ENCODE data around the gene OAF. TPM values are rescaled to one million over a fixed set of nuclear protein-coding genes. Genes with fewer than 3 reads are reported as not detected.
A peak's percentile ranks its signal among the peaks of the same experiment; 100 is the strongest.

The OAF gene
- total RNA-seq = 1 to 10 TPM; 5.3 TPM

GRCh38 chr11:120210626-120211521 is at the start of gene OAF:
TSS of gene OAF (plus strand) at chr11:120211032. CDS start at chr11:120211280, 248 bp downstream.
- H3K36me3 Mint-ChIP-seq (ENCODE audit: low read depth) = no peaks in the 10 kb centered on the region
- peak within 1 kb of the TSS; percentile 85 for H3K4me3 Mint-ChIP-seq

DNA sequence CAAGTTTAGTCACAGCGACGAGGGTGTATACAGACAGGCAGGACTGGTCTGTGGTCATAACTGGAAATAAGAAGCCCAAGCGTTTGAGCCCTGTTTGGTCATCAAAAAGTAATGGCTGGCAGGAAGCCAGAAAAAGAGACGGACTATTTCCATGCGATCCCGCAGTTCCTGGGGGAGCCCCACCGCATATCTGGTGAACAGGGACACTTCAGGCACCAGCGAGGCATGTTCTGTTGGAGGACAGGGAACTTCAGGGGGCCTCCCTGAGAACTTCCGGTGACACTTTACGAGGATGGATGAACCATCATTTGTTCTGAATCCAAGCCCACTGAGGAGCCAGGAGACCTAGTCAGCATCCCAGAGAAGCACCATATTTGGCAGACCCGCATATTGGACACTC is 43.2 kb upstream of the OAF start:
- ATAC-seq (no peak), DNase-seq (no peak)
- Mint-ChIP-seq H3K36me3 (ENCODE audit: low read depth) (no peaks in the 10 kb centered on the region), H3K27ac (no peak overlapping the region), H3K9me3 (ENCODE audit: insufficient read depth) (no peaks in the 10 kb centered on the region), H3K27me3 (ENCODE audit: low read depth) (peaks cover 44% of the 10 kb centered on the region), H3K4me1 (ENCODE audit: low read depth) (no peaks in the 10 kb centered on the region), H3K4me3 (no peak overlapping the region)
- ChIA-PET CTCF (interaction anchor here (1.2 to 5.8 kb wide), 5 partner anchors 12 to 81 kb away, joined by 3 to 63 read pairs (median 6); no protein-coding TSS in a partner anchor), POLR2A (no interaction called here)

More at GRCh38 chr11:120210626-120211521, at the start of gene OAF:
- Mint-ChIP-seq H3K27me3 (ENCODE audit: low read depth) (peaks cover 34% of the 10 kb centered on the region), H3K27ac (peak within 1 kb of the TSS; percentile 86), H3K4me1 (ENCODE audit: low read depth) (peaks cover 17% of the 10 kb centered on the region), H3K9me3 (ENCODE audit: insufficient read depth) (no peaks in the 10 kb centered on the region)
- ChIA-PET POLR2A (no interaction called here), CTCF (interaction anchor here (1.5 kb wide), 1 partner anchor 19 kb away, joined by 3 read pairs; no protein-coding TSS in a partner anchor)
- ATAC-seq (peak; percentile 96), DNase-seq (peak; percentile 83)

DNA sequence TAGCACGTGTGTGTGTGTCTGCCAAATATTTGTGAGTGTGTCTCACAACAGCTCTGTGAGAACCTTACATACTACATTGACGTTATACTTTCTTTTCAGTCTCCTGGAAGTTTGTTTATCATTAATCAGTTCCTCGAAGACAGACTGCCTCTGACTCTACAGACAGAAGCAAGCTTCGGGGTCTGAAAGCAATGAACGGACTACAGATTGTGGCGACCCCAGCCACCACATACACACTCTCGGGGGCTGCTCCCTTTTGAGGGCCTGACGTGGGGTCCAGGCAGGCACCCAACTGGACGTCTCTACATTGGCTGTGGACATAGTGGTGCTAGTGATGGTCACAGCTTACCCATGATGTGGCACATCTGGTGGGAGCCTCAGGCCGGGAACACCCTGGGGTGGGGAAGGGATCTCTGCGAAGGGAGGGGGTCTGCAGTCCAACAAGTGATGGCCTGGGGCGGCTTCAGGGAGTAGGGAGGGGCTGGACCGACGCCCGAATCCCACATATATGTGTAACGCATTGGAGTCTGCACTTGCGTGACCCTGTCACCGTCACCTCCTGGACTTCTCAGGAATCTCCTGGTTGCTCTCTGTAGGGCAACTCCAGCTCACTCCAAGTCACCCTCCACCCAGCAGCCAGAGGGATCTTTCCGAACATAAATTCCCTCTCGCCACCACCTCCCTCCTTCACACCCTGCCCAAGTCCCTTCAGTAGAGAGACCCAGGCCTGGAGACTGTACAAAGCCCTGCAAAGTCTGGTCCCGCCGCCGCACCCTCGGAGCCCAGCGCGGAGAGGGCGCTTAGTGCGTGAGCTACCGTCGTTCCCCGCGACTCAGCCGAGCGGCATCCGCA is 42.5 kb upstream of the OAF start:
- peak overlapping the region; percentile 59 for H3K4me3 Mint-ChIP-seq
- no peak overlapping the region for H3K27ac Mint-ChIP-seq
- no peaks in the 10 kb centered on the region for H3K36me3 Mint-ChIP-seq (ENCODE audit: low read depth)
- ChIA-PET POLR2A (no interaction called here), CTCF (interaction anchor here (0.7 to 5.8 kb wide), 23 partner anchors 8 to 155 kb away, joined by 3 to 63 read pairs (median 5); no protein-coding TSS in a partner anchor)
- ATAC-seq = no peak
- DNase-seq = no peak
- H3K4me1 Mint-ChIP-seq (ENCODE audit: low read depth) = no peaks in the 10 kb centered on the region
- no peaks in the 10 kb centered on the region for H3K9me3 Mint-ChIP-seq (ENCODE audit: insufficient read depth)
- peaks cover 45% of the 10 kb centered on the region for H3K27me3 Mint-ChIP-seq (ENCODE audit: low read depth)

DNA sequence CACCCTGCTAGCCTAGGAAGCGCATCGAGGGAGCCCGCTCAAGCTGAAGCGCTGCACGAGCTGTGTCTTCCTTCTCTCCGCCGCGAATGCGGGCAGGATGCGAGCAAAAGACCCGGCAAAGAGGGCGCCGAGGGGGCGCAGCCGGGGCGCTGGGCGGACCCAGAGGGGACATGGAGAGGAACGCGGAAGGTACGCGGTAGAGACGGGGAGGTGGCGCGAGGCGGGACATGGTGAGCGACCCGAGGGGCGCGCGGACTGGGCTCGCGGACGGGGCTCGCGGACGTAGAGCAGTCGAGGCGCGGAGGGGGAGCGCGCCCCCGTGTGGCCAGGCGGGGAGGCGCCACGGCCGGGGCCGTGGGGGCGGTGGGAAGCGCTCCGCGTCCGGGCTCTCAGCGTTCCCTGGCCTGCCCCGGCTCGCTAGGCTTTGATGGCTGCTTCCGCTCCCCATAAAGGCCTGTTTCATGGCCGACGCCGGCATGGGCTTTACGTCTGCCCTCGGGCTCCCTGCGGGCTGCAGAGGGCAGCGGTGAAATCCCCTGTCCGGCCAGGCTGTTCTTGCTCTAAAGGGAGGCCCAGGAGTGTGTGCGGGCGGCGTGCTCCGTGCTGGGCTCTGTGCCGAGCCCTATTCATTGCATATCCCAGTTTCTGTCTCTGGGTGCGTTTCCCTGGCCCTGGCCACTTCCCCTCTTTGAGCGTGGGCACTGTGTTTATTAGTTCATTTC is 41.7 kb upstream of the OAF start:
- peak; percentile 90 for ATAC-seq
- Mint-ChIP-seq H3K27me3 (ENCODE audit: low read depth) (peaks cover 49% of the 10 kb centered on the region), H3K4me1 (ENCODE audit: low read depth) (no peaks in the 10 kb centered on the region), H3K4me3 (peak overlapping the region; percentile 59), H3K27ac (no peak overlapping the region), H3K9me3 (ENCODE audit: insufficient read depth) (no peaks in the 10 kb centered on the region), H3K36me3 (ENCODE audit: low read depth) (no peaks in the 10 kb centered on the region)
- peak; percentile 62 for DNase-seq
- CTCF ChIA-PET = interaction anchor here (0.7 to 5.8 kb wide), 23 partner anchors 9 to 154 kb away, joined by 3 to 63 read pairs (median 5); no protein-coding TSS in a partner anchor
- POLR2A ChIA-PET = no interaction called here

GRCh38 chr11:120169981-120170698 is 40.7 kb upstream of the OAF start:
- ChIA-PET POLR2A (no interaction called here), CTCF (interaction anchor here (1.1 to 5.8 kb wide), 9 partner anchors 9 to 134 kb away, joined by 3 to 63 read pairs (median 10); no protein-coding TSS in a partner anchor)
- Mint-ChIP-seq H3K4me3 (no peak overlapping the region), H3K4me1 (ENCODE audit: low read depth) (no peaks in the 10 kb centered on the region), H3K36me3 (ENCODE audit: low read depth) (no peaks in the 10 kb centered on the region), H3K27me3 (ENCODE audit: low read depth) (peaks cover 57% of the 10 kb centered on the region), H3K9me3 (ENCODE audit: insufficient read depth) (no peaks in the 10 kb centered on the region), H3K27ac (no peak overlapping the region)
- ATAC-seq (no peak), DNase-seq (no peak)

GRCh38 chr11:120170741-120171261 is 40.0 kb upstream of the OAF start:
- H3K36me3 Mint-ChIP-seq (ENCODE audit: low read depth) = no peaks in the 10 kb centered on the region
- ATAC-seq = no peak
- ChIA-PET POLR2A (no interaction called here), CTCF (interaction anchor here (1.1 to 5.8 kb wide), 7 partner anchors 53 to 133 kb away, joined by 3 to 63 read pairs (median 6); no protein-coding TSS in a partner anchor)
- DNase-seq = no peak
- no peaks in the 10 kb centered on the region for H3K4me1 Mint-ChIP-seq (ENCODE audit: low read depth)
- peaks cover 57% of the 10 kb centered on the region for H3K27me3 Mint-ChIP-seq (ENCODE audit: low read depth)
- no peak overlapping the region for H3K4me3 Mint-ChIP-seq
- no peak overlapping the region for H3K27ac Mint-ChIP-seq
- H3K9me3 Mint-ChIP-seq (ENCODE audit: insufficient read depth) = no peaks in the 10 kb centered on the region

DNA sequence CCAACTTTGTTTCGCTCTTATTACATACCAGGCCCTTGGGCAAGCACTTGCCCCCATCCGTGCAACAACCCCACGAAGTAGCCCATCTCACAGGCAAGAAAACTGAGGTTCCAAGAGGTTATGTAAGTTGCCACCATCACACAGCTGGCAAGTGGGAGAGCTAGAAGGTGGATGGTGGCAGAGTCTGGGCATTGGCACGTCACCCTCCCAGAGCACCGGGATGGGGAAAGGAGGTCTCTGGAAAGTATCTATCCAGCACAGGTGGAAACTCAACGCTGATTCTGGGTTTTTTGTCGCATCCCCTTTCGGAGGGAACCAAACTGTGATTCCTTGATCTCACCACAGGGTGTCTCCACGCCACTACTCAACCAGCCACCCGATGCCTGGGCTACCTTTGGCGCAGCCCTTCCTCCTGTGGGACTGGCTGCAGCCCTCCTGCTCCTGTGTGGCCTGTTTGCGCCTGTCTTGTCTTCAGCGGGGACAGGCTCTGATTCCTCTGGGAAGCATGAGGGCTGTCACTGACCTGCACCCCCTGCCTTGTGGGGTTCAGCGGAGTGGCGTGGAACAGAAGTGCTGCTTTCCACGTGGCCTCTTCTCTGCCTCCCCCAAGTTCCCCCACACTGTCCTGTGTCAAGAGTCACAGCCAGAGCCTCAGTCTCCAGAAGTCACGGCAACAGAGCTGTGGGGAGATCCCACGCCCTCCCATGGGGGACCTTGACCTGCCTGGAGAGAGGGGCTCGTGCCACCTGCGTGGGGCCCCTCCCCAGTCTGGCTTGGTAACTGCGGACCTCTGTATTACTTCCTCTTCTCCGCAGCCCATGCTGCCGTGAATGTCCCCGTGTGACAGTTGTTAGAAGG is 38.5 kb upstream of the OAF start:
- Mint-ChIP-seq H3K27me3 (ENCODE audit: low read depth) (peaks cover 56% of the 10 kb centered on the region), H3K9me3 (ENCODE audit: insufficient read depth) (no peaks in the 10 kb centered on the region), H3K27ac (no peak overlapping the region), H3K4me1 (ENCODE audit: low read depth) (no peaks in the 10 kb centered on the region), H3K4me3 (no peak overlapping the region), H3K36me3 (ENCODE audit: low read depth) (no peaks in the 10 kb centered on the region)
- ChIA-PET POLR2A (no interaction called here), CTCF (interaction anchor here (0.9 to 5.8 kb wide), 7 partner anchors 51 to 131 kb away, joined by 3 to 63 read pairs (median 7); no protein-coding TSS in a partner anchor)
- ATAC-seq = peak; percentile 59
- peak; percentile 70 for DNase-seq

GRCh38 chr11:120173019-120173705 is 37.7 kb upstream of the OAF start:
- no peaks in the 10 kb centered on the region for H3K9me3 Mint-ChIP-seq (ENCODE audit: insufficient read depth)
- H3K27me3 Mint-ChIP-seq (ENCODE audit: low read depth) = peaks cover 48% of the 10 kb centered on the region
- no peaks in the 10 kb centered on the region for H3K36me3 Mint-ChIP-seq (ENCODE audit: low read depth)
- H3K27ac Mint-ChIP-seq = no peak overlapping the region
- ChIA-PET POLR2A (no interaction called here), CTCF (interaction anchor here (1.0 to 5.8 kb wide), 3 partner anchors 55 to 130 kb away, joined by 5 to 63 read pairs (median 8); no protein-coding TSS in a partner anchor)
- H3K4me3 Mint-ChIP-seq = no peak overlapping the region
- no peak for ATAC-seq
- no peaks in the 10 kb centered on the region for H3K4me1 Mint-ChIP-seq (ENCODE audit: low read depth)
- no peak for DNase-seq

- Mint-ChIP-seq H3K27me3 (ENCODE audit: low read depth) (peaks cover 43% of the 10 kb centered on the region), H3K4me3 (no peak overlapping the region), H3K4me1 (ENCODE audit: low read depth) (no peaks in the 10 kb centered on the region), H3K27ac (no peak overlapping the region), H3K9me3 (ENCODE audit: insufficient read depth) (no peaks in the 10 kb centered on the region), H3K36me3 (ENCODE audit: low read depth) (no peaks in the 10 kb centered on the region)
- DNase-seq = no peak
- ChIA-PET POLR2A (no interaction called here), CTCF (interaction anchor here (2.3 kb wide), 1 partner anchor 129 kb away, joined by 9 read pairs; no protein-coding TSS in a partner anchor)
- no peak for ATAC-seq
These were observed 37.0 kb upstream of the OAF start for GRCh38 chr11:120173807-120174206.
